Activated CD8-positive, alpha-beta memory T cell treated with anti-CD3 and anti-CD28 coated beads for 24 hours (primary cell): Measurements from ENCODE around the gene RPS6KC1.
"Not testable (repeated sequence)": the region's sequence is repeated elsewhere in the genome, so short reads cannot be mapped to it uniquely, and the experiment has no call there.

Experiments used
- DNase-seq: peaks from one replicate; pipeline ENCODE4 v3.0.0-alpha.2; 2020

The RPS6KC1 gene, protein sequence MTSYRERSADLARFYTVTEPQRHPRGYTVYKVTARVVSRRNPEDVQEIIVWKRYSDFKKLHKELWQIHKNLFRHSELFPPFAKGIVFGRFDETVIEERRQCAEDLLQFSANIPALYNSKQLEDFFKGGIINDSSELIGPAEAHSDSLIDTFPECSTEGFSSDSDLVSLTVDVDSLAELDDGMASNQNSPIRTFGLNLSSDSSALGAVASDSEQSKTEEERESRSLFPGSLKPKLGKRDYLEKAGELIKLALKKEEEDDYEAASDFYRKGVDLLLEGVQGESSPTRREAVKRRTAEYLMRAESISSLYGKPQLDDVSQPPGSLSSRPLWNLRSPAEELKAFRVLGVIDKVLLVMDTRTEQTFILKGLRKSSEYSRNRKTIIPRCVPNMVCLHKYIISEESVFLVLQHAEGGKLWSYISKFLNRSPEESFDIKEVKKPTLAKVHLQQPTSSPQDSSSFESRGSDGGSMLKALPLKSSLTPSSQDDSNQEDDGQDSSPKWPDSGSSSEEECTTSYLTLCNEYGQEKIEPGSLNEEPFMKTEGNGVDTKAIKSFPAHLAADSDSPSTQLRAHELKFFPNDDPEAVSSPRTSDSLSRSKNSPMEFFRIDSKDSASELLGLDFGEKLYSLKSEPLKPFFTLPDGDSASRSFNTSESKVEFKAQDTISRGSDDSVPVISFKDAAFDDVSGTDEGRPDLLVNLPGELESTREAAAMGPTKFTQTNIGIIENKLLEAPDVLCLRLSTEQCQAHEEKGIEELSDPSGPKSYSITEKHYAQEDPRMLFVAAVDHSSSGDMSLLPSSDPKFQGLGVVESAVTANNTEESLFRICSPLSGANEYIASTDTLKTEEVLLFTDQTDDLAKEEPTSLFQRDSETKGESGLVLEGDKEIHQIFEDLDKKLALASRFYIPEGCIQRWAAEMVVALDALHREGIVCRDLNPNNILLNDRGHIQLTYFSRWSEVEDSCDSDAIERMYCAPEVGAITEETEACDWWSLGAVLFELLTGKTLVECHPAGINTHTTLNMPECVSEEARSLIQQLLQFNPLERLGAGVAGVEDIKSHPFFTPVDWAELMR

DNA sequence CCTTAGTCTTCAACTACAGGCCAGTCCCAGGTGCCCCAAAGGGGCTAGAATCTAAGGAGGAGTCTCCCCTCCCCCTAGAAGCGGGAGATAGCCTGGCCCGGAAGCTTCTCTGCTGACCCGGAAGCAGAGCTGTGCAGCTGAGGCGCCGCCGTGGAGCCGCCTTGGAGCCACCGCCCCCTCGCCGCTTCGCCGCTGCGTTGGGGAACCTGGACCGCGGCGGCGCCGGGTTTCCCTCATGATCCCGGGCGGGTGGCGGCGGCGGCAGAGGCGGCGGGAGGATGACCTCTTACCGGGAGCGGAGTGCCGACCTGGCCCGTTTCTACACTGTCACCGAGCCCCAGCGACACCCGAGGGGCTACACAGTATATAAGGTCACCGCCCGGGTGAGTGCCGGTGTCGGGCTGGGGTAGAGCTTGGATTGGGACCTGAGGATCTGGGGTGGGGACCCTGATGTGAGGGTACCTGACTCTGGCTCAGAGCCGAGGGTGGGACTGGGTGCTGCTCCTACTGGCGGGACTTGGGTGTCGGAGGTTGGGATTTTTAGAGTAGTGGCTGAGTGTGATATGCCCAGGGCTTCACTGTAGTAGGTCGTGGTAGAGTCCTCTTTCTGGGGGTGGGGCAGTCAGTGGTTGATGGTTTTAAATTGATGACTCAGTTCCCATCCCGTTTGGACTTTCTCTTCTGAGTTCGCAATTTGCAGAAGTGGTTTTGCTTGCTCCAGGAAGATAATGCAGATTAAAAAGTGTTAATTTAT, at the start of gene RPS6KC1:
Gene RPS6KC1, plus strand, starts transcription at position 115 of the 754 bp plus-strand sequence. Its CDS starts 164 bp downstream, at position 279.
- peak; percentile 90 for DNase-seq

DNA sequence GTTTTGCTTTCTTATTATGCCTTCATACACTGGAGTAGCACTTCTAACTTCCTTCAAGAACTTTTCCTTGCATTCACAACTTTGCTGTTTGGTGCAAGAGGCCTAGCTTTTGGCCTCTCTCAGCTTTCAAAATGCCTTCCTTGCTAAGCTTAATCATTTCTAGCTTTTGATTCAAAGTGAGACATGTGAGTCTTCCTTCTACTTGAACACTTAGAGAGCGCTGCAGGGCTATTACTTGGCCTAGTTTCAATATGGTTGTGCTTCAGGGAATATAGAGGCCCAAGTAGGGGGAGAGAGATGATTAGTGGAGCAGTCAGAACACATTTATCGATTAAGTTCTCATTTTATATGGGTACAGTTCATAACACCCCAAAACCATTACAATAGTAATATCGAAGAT, 47.8 kb upstream of the RPS6KC1 start:
- DNase-seq = no peak

DNA sequence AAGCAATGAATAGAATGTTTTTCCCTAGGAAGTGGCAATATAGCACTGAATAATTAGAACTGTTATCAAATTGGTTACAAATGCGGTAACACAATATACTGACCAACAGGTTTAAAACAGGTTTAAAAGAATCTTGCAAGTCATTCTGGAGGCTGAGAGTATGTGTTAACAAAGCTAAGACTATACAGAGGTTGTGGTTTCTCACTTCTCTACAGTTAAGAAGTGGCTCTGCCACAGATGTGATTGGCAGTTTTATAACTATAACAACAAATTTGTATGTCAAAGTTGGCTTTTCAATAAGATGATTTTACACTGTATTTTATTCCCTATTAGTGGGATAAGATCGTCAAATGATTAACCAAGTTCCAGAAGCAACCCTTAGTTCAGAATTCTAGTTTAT, 42.5 kb upstream of the RPS6KC1 start:
- DNase-seq = no peak

DNA sequence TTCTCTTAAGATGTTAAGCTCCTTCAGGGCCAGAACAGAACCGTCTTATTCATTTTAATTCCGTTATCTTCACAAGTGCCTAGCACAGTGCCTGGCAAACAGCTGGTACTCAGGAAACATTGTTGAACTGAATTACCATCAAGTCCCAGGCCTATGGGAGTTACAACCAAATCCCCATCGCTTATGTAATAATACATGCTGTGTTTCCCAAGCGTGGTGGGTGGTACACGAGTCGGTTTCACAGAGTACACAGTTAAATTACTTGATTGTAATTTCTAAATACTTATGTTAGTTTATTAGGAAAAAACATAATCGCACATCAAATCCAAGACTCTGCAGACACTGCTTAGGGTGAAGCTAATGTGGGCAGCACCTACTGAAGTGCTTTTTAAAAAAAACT, 36.4 kb upstream of the RPS6KC1 start:
- DNase-seq = no peak

DNA sequence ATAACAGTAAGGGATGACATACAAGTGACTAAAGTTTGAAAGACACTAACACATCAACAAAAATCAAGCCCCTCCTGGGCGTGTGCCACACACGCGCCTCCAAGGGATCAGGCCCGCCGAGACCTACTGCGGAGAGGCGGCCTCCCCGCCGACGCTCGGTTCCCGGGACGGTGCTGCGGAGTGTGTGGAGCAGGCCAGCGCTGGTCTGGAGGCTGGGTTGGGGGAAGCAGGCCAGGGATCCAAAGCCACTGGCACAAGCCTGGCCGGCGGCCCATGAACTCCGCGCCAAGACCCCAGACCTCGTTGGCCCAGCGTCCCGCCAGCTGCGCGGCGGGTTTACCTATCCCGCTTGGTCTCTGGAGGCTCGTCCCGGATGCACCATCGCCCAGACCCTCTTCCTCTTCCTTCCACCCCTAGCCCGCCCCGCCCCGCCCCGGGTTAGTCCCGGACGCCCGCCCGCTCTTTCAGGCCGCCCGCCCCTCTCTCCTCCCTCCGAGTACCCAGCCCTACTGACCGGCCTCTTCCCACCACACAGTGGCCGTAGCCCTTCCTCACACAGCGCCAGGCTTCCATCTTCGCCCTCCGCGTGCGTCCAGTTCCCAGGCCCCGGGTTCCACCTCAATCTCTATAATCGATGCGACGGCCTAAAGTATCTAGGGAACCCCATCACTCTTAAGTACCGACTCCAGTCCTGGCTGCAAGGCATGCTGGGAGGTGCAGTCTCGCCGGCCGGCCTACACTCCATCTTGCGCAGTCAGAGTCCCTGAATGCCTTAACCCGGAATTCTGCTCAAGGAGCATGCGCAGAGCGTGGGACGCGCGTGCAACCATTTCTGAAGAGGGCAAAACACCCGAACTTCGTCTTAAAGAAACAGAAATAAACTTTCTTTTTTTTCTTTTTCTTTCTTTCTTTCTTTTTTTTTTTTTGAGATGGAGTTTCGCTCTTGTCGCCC, 35.7 kb upstream of the RPS6KC1 start, which contains the start of gene ANGEL2:
Gene ANGEL2, minus strand, starts transcription at position 769 of the 952 bp plus-strand sequence. Its CDS starts 196 bp downstream, at position 573.
- DNase-seq = peak; percentile 96

DNA sequence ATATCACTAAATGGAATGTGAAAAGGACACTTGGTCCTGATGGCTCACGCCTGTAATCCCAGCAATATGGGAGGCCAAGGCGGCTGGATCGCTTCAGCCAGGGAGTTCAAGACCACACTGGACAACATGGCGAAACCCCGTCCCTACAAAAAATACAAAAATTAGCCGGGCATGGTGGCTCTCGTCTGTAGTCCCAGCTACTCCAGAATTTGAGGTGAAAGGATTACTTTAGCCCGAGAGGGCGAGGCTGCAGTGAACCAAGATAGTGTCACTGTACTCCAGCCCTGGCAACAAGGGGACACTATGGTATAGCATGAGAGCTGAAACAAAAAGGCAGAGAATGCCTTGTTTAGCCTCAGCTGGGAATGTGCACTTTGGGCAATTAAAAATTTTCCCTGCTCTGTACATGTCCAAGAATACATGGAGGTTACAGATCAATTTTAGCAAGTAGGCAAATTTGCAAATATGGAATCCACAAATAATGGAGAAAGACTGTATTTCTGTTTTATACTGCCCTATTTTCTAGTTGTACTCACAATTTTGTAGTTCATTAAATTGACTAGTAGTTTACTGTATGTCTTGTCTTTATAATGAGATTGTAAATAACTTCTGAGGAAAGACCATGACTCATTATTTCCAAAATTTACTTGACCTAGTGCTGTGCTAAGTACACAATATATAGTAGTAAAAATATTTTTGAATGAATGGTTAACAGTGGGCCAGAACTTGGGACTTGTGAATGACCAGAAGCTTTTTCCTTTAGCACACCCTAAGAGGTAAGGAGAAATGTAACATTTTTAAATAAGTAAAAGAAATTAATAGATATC, 33.4 kb upstream of the RPS6KC1 start:
- DNase-seq = no peak

DNA sequence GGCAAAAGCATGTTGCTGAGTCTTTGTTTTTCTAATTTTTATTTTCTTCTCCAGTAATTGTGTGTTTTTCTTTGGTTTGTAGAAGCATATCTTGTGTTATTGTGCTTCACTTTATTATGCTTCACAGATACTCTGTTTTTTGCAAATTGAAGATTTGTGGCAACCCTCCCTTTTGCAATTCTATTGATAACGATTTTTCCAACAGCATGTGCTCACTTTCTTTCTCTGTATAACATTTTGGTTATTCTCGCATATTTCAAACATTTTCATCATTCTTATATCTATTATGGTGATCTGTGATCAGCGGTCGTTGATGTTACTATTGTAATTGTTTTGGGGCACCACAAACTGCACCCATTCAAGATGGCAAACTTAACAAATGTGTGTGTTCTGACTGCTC, 31.6 kb upstream of the RPS6KC1 start:
- DNase-seq = no peak

DNA sequence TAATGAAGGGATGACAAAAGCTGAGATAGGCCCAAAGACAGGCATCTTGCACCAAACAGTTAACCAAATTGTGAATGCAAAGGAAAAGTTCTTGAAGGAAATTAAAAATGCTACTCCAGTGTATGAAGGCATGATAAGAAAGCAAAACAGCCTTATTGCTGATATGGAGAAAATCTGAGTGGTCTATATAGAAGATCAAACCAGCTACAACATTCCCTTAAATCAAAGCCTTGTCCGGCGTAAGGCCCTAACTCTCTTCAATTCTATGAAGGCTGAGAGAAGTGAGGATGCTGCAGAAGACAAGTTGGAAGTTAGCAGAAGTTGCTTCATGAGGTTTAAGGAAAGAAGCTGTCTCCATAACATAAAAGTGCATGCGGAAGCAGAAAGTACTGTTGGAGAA, 31.0 kb upstream of the RPS6KC1 start:
- DNase-seq = no peak

DNA sequence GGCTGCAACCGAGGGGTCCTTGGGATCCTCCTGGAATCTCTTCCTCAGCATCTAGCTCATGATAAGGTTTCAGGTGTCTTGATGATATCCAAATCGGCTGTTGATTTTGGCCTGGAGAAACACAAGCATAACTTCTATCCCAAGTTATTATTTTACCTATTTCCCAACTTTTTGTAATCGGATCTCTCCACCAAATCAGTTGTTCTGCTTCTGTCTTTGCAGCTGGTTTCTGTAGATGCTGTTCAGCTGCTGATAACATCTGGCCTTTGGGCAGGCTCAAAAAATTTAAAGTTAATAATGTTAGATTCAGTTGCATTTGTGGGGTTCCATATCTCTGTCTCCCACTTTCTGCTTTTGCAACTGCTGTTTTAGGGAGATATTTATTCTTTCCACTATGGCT, 24.0 kb upstream of the RPS6KC1 start:
- not testable (repeated sequence) for DNase-seq

DNA sequence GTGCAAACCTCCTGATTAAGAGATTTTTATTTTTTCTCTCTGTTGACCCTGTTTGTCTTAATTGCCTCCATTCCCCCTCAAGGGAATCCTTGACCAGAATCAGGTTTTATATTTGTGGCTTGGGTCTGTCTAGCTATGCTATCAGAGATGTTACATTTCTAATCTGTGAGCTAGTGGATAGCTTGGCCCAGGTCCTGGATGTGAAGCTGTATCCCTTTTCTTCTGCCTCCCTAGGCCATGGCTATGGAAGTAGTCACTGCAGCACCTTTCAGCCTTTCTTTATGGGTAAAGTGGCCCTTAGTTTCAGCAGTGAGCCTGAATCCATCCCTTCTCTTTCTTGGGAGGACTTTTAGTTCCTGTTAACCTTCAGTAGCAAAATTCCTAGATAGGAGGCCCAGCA, 18.4 kb upstream of the RPS6KC1 start:
- DNase-seq = no peak

DNA sequence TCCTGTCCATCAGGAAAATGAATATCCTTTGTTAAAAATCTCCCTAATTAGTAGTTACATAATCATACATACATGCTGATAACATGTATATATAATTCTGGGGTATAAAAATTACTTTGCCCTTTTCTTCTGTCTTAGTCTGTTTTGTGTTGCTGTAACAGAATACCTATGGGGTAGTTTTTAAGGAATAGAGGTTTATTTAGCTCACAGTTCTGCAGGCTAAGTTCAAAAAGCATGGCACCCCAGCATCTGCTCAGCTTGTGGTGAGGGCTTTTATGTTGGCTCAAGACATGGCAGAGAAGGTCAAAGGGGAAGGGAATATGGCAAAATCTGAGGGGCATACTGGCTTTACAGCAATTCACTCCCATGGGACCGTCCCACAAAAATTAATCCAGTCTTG, 16.3 kb upstream of the RPS6KC1 start:
- no peak for DNase-seq

DNA sequence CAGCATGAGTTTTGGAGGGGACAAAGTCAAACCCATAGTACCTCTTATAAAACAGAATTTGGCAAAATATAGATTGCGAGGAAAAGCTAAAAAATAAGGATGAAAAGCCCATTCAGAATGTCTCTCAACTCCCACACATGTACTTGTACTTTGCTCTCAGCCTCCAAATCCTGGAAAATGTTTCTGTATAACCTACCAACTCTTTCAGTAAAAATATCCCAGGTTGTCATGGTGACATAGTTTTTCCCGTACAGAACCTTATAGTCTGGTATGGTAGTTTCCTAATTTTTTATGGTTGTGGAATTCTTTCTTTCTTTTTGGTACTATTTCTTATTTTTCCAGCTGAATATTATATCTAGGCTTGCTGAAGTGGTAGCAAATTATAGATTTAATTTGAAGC, 15.5 kb upstream of the RPS6KC1 start:
- no peak for DNase-seq

DNA sequence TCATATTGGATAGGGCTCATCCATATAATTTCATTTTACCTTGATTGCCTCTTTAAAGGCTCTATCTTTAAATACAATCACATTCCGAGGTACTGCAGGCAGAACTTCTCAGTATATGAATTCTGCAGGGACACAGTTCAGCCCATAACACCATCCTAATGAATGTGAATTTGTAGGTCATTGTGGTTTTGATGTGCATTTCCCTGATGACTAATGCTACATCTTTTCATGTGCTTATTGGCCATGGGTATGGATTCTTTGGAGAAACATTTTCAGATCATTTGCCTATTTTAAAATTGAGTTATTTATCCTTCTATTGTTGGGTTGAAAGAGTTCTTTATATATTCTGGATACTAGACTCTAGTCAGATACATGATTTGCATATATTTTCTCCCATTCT, 9.6 kb upstream of the RPS6KC1 start:
- no peak for DNase-seq

DNA sequence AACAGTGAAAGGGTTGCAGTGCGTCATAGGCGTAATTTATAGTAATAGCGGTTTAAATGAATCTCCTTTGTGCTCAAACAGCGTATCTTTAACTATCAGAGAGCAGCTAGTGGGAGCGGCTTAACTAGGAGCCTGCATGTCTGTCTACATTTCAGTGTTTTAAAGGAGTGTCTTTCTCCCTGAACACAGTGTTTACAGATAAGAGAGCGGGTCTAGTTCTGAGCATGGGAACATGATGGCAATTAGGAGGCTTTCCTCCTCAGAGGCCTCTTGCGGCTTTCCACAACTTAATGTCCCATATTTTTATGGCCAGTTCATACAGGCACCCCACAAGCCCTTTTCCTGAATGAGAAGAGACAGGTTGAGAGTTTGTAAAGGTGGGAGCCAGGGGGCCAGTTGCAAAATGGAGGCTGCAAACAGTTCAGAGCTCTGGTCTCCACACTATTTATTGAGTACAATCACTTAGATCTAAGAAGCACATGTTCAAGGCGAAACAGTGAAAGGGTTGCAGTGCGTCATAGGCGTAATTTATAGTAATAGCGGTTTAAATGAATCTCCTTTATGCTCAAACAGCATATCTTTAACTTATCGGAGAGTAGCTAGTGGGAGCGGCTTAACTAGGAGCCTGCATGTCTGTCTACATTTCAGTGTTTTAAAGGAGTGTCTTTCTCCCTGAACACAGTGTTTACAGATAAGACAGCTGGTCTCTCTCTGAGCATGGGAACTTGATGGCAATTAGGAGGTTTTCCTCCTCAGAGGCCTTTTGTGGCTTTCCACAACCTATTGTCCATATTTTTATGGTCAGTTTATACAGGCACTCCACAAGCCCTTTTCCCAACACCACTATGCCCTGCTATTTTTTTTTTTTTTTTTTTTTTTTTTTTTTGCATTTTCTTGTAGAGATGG, 5.5 kb upstream of the RPS6KC1 start:
- DNase-seq = not testable (repeated sequence)

DNA sequence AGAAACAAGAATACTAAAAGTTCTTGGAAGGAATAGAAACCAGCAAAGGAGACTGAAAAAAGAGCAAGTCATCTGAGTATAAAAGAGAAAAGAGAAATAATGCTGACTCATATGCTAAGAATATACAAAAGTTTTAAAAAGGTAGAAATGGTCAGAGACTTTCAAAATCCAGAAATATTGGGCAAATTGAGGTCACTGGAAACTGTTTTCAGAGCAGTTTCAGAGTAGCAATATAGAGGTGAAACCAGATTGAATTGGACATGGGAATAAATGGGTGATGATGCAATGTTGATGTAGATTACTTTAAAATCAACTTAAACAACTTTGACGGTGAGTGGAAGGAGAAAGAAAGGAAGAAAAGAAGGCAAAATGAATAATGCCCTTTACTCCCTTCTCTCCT, 1.8 kb upstream of the RPS6KC1 start:
- no peak for DNase-seq

DNA sequence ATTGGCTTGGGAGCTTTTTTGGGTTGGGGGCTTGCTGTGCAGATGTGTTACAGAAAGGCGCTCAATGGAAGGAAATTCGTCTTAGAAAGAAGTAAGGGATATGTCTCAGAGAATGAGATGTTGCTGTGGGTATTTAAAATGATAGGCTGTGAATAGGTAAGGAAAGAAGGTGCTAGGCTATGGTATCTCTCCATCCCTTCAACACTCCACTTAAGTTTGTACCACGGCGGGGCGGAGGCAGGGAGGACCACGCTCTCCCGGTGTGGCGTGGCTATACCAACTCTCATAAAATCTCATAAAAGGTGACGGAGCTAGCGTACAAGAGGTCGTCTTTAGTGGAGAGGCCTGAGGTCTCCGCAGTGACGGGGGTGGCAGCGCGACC, 305 bp upstream of the RPS6KC1 start:
- no peak for DNase-seq

DNA sequence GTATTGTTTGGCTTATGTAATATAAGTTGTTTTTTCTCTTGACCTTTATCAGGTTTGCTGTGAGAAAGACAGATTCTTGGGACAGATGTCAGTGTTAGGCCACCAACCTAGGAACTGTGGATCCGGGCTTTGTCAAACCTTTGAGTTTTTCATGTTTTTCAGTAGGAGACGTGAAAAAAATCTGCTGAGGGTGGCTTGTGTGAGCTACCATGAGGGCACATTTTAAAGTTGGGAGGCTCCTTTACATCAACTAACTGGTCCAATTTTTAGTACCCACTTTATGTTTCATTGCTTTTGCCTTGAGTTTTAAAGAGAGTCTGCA, 801 bp downstream of the RPS6KC1 start:
- DNase-seq = no peak

DNA sequence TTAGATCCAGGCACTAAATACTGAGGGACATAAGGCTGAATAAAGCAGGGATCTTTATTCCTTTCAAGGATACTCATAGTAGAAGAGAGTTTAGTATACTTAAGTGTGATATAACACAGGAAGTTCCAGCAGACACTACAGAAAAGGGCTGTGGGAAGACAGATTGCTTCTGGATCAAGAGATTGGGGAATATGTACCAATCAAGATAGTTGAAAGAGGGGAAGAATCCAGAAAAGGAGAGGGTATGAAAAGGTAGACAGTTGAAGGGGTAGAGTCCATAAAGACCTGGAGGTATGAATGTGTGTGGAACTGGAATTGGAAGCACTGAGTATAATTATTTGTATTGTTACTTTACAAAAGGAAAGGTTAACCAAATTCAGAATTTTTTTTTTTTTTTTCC, 2.4 kb downstream of the RPS6KC1 start:
- no peak for DNase-seq

DNA sequence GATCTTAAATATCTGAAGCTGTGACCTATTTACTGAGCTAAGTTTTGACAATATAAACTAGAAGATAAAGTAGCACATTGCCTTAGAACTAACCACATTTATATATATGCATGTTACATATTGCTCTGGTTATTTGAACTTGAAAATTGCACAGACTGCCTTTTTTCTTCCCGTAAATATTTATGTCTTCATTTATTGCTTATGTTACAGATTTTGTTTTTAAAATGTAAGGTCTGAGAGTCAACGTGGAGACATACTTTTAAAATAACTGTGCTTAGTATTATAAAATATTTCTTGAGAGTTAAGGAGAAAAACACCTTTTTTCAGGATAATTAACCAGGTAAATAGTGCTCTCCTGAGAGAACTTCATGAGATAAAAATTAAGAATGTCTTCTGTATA, 3.1 kb downstream of the RPS6KC1 start:
- no peak for DNase-seq
